GM12874 (cell line): ENCODE data around the gene PPAN.

Experiments
- TF ChIP-seq, protein P1 (sequence below): IDR thresholded peaks from 2 replicates; pipeline ENCODE4 v1.5.1; 2011; ENCODE audit warnings: low read depth, mild to moderate bottlenecking, control low read depth, low read length, moderate library complexity; ENCODE audit not compliant: insufficient read depth

The PPAN gene

DNA sequence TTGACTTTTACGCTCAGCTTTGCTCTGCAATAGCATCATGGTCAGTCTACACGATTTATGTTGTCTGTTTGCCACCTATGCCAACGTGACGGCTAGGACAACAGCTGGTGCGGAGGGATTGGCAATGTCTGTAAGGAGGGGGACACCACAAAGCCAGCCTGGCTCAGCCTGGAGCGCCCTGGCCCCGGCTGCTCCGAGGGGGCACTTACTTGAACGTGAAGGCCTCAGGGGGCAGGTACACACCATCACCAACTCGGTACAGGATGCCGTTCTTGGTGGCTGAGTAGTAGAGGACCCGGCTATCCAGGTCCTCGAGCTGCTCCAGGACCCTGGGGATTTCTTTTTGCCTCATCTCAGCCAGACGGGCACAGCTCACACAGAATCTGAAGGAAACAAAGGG, 40.0 kb downstream of the PPAN start:
- TF ChIP-seq, protein P1, sequence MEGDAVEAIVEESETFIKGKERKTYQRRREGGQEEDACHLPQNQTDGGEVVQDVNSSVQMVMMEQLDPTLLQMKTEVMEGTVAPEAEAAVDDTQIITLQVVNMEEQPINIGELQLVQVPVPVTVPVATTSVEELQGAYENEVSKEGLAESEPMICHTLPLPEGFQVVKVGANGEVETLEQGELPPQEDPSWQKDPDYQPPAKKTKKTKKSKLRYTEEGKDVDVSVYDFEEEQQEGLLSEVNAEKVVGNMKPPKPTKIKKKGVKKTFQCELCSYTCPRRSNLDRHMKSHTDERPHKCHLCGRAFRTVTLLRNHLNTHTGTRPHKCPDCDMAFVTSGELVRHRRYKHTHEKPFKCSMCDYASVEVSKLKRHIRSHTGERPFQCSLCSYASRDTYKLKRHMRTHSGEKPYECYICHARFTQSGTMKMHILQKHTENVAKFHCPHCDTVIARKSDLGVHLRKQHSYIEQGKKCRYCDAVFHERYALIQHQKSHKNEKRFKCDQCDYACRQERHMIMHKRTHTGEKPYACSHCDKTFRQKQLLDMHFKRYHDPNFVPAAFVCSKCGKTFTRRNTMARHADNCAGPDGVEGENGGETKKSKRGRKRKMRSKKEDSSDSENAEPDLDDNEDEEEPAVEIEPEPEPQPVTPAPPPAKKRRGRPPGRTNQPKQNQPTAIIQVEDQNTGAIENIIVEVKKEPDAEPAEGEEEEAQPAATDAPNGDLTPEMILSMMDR, result no peak

DNA sequence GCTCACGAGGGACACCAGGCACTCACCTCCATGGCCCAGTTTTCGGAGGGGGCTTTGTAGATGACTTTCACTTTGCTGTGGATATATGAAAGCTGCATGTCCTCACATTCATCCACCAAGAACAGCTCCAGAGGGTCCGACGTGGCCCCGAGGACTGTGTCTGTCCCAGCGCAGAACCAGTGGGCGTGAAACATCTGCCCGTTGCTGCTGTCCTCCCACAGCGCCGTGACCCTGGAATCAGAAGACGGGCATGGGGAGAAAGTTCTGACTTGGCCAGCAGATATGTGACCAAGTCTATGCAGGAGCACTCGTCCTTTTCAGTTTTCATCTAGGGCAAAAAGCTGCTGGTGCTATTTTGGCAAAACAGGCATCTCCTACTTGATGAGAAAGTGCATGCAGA, 43.3 kb downstream of the PPAN start:
- TF ChIP-seq, protein P1, result no peak

DNA sequence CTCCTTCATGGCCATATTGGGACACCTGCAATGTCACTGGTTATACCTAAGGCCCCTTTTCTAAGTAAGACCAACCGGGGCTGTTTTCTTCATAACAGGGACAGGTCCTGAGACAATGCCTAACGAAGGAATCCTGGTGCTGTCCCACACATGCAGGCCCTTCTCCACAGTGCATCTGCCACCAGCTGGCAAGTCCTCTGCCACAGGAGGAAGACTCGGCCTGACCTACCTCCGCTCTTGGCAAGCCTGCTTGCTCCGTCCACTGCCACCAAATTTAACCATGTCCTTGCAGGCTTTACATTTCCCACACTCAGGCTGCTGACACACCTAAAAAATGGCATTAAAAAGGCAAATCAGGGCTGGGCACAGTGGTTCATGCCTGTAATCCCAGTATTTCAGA, 45.4 kb downstream of the PPAN start:
- TF ChIP-seq, protein P1, result no peak

DNA sequence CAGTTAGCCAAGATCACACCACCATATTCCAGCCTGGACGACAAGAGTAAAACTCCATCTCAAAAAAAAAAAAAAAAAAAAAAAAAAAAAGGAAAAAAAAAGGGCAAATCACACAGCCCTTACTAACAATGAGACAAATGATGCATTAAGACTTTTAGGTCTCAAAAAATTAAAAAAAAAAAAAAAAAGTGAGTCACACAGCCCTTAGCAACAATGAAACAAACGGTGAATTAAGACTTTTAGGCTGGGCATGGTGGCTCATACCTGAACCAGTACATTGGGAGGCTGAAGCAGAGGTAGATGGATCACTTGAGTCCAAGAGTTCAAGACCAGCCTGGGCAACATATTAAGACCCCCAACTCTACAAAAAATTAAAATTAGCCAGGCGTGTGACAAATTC, 45.9 kb downstream of the PPAN start:
- TF ChIP-seq, protein P1, result no peak

DNA sequence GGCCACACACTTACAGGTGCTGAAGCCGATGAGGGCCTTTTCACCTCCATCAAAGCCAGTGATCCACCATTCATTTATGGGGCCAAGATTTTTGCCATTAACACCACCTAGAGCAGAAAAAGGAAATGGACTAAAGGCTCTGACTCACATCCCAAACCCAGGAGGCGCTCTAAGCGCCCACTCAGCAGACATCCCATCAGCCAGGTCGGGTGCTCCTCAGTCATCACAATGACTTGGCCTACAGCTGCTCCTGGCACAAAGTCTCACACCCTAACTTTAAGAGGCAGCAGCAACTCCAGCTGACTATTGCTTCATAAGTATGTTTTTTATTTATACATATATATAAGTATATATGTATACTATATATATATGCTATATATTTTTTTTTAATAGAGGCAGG, 49.7 kb downstream of the PPAN start:
- TF ChIP-seq, protein P1, result no peak

DNA sequence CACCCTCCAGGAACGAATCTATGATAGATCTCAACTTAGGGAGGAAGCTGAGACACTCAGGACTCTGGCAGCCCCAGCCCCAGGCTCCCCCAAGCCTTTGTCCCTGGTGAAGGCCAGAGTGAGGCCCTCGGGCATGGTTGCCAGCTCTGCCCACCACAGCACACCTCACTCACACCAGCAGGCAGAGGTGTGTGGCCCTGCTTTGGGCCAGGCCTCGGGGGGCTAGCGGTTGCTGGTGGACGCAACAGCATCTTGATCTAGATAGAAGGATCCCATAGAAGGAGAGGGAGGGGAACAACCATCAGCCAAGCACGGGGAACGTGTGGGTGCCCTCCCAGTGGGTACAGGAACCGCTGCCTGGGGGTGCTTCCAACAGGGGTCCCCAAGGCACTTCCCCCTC, 51.9 kb downstream of the PPAN start:
- TF ChIP-seq, protein P1, result no peak

DNA sequence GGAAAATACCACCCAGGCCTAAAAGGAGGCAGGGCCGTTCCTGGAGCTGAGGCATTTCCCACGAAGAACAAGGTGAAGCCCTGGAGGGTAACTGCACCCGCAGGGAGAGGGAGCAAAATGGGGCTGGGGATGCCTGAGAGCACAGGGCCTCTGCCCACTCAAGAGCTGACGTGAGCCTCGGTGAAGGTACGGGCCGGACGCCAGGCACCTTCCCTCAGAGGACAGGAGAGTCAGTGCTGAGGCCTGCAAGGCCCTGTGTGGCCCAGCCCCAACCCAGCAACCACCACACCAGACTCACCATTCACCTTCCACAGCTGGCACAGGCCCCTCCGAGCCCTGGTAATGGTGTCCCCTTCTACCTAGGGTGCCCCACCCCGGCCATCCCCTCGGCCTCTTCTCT, 52.3 kb downstream of the PPAN start:
- TF ChIP-seq, protein P1, result no peak

DNA sequence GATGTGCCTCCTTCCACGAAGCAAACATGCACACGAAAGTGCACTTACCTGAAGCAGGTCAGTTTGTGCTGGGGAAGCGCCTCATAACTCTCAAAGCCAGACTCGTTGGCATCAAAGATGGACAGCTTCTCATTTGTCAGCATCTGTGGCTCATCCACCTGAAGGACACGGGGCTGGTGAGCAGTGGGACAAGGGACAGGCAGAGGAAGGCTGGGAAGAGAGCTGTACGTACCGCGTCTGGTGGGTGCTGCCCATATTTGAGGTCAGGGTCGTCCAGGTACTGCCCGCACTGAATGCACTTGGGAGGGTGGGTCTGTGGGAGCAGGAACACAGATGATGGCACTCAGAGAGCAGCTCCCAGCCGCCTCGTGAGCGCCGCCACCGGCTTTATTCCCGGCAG, 53.4 kb downstream of the PPAN start:
- TF ChIP-seq, protein P1, result no peak
